ENCODE measurements around the gene LAMTOR4. TPM values are rescaled to one million over a fixed set of nuclear protein-coding genes. Genes with fewer than 3 reads are reported as not detected.

Gene LAMTOR4
- total RNA-seq, 4 donors from 2014 or later, result 97.6 to 141 (median 127) TPM

DNA sequence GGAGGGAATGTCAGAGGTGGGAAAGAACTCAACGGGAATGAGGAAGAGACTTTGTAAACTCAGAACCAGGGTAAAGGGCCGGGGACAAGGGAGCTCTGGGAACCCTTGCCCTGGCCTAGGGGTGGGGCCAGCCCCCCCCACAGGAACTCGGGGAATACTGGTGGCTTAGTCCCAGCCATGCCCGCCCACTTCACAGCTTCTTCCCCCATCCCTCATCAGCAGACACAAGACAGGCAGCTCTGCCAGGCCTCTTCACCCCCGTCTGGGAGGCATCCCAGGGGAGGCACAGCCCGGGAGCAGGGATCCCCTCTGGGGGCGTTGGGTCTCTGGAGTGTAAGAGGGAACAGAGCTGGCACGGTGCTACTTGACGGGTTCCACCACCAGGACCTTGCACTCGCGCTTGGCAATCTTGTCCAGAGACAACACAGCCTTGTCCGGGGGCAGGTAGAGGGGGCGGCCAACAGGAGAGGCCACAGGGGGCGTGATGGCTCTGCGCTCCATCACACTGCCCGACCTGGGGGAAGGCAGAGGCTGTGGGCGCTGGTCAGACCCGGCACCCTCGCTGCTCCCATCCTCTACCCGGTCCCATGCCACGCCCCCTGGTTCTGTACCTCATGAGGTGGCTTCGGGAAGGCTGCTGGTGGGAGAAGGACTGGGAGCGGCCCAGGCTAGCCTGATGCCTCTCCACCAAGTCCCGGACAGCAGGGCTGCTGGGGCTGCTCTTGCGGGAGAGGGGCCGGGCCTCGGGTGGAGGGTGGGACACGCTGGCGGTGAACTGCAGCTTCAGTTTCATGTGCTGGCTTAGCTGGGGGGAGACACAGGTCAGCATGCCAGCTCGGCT lies 6.2 kb downstream of the LAMTOR4 start:
- H3K9me3 ChIP-seq, result no peaks in the 10 kb centered on the region
- no peak for ATAC-seq
- no peak overlapping the region for H3K4me3 ChIP-seq
- H3K27me3 ChIP-seq, result no peaks in the 10 kb centered on the region
- H3K27ac ChIP-seq, result no peak overlapping the region
- in situ Hi-C loops (cut with MboI; ENCODE audit: low sequenced_read_pairs in 4 of 4) (loop anchor here in 1 of 4 donors (25.0 kb wide), 1 partner anchor 182 kb away; no protein-coding TSS in a partner anchor), intact Hi-C loops (cut with DNase I; ENCODE audit: low total_unique reads) (no loop called here)
- no peak for DNase-seq
- peaks cover 10 to 21% of the 10 kb centered on the region in 2 donors for H3K4me1 ChIP-seq
- H3K36me3 ChIP-seq, result peaks cover 0 to 40% of the 10 kb centered on the region in 2 donors
- TF ChIP-seq, protein P1, sequence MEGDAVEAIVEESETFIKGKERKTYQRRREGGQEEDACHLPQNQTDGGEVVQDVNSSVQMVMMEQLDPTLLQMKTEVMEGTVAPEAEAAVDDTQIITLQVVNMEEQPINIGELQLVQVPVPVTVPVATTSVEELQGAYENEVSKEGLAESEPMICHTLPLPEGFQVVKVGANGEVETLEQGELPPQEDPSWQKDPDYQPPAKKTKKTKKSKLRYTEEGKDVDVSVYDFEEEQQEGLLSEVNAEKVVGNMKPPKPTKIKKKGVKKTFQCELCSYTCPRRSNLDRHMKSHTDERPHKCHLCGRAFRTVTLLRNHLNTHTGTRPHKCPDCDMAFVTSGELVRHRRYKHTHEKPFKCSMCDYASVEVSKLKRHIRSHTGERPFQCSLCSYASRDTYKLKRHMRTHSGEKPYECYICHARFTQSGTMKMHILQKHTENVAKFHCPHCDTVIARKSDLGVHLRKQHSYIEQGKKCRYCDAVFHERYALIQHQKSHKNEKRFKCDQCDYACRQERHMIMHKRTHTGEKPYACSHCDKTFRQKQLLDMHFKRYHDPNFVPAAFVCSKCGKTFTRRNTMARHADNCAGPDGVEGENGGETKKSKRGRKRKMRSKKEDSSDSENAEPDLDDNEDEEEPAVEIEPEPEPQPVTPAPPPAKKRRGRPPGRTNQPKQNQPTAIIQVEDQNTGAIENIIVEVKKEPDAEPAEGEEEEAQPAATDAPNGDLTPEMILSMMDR (IDR thresholded peaks at IDR 0.05 in 4 of 5, conservative IDR thresholded peaks at IDR 0.05 in 1 of 5), result no peak
- no peak for TF ChIP-seq POLR2A (IDR thresholded peaks at IDR 0.05)

DNA sequence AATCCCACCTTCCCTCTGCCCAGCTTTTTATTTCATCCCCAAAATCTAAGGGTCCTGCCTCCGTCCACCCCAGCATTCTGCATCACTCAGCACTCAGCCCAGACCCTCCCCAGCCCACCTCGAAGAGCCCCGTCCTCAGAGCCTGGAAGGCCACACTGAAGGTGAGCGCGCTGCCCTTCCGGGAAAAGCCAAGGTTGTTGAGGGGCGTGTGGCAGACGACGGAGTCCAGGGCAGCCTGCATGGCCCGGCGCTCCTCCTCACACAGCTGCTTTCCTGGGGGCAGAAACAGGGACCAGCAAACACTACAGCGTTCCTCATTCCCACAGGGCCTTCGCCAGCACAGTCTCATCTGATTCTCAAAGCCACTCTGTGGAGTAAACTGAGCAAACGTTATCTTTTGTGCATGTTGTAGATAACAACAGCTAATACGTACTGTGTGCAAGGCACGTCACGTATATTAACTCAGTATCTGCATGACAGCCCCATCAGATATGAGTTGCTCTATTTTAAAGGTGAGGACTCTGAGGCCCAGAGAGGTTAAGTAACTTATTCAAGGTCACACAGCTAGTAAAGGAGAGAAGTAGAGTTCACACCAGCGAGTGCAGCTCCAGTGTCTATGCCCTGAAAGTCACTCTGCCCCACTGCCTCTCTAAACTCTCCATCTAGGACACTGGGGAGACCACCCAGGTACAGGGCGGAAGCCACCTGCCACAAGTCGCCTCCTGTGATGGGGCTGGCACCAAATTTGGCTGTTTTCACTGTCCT lies 7.0 kb downstream of the LAMTOR4 start:
- TF ChIP-seq POLR2A (IDR thresholded peaks at IDR 0.05), result no peak
- TF ChIP-seq, protein P1 (IDR thresholded peaks at IDR 0.05 in 4 of 5, conservative IDR thresholded peaks at IDR 0.05 in 1 of 5), result no peak
- Histone ChIP-seq H3K4me1 (peaks cover 6 to 17% of the 10 kb centered on the region in 2 donors), H3K4me3 (no peak overlapping the region), H3K9me3 (no peaks in the 10 kb centered on the region), H3K27me3 (no peaks in the 10 kb centered on the region), H3K36me3 (peaks cover 0 to 40% of the 10 kb centered on the region in 2 donors), H3K27ac (no peak overlapping the region)
- in situ Hi-C loops (cut with MboI; ENCODE audit: low sequenced_read_pairs in 4 of 4) (loop anchor here in 1 of 4 donors (25.0 kb wide), 1 partner anchor 182 kb away; no protein-coding TSS in a partner anchor), intact Hi-C loops (cut with DNase I; ENCODE audit: low total_unique reads) (no loop called here)
- ATAC-seq (no peak), DNase-seq (no peak)

DNA sequence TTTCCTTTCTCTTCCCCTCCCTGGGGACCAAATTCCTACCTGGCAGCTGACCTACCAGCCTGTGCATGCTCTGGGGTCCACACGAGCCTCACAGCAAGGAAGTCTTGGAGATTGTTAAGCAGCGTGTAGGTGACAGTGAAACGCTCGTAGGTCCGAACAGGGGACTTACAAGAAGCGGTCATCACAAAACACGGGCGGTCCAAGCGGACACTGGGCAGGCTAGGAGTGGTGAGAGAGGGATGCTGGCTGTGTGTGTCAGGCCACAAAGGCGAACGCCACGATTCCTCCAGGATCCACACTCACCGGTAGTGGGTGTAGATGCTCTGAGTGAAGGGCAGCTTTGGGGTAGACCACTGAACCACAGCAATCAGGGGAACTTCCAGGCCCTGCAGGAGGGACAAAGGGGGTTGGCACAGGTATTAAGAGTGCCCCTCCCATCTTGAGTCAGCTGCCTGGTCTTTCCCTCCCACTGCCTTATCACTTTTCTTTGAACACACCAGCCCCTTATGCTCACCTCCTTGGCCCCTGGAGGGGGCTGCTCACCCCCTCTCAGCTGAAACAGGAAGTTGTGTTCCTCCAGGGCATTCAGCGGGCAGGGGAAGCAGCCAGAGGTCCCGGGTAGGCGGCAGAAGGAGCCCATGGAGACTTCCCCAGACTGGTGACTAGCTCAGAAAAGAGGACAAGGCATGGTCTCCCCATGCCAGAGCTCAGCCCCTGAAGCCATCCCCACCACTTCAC lies 7.8 kb downstream of the LAMTOR4 start:
- peaks cover 0 to 40% of the 10 kb centered on the region in 2 donors for H3K36me3 ChIP-seq
- in situ Hi-C loops (cut with MboI; ENCODE audit: low sequenced_read_pairs in 4 of 4), result loop anchor here in 1 of 4 donors (25.0 kb wide), 1 partner anchor 181 kb away; no protein-coding TSS in a partner anchor

DNA sequence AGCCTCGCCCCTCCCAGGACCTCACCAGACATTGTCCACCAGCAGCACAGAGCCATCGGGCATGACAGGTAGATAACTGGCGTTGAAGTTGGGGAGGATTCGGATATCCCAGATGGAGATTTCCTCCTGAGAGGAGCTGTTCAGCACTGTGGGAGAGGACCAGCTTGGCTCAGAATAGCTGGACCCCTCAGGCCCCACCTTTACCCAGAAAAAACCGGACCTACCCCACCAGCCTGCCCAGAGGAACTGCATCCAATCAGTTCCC lies 8.3 kb downstream of the LAMTOR4 start:
- Histone ChIP-seq H3K4me3 (no peak overlapping the region), H3K4me1 (peaks cover 6 to 17% of the 10 kb centered on the region in 2 donors), H3K27me3 (no peaks in the 10 kb centered on the region), H3K27ac (peak overlapping the region in 1 of 4 donors; percentile 75), H3K36me3 (peaks cover 0 to 40% of the 10 kb centered on the region in 2 donors), H3K9me3 (no peaks in the 10 kb centered on the region)
- in situ Hi-C loops (cut with MboI; ENCODE audit: low sequenced_read_pairs in 4 of 4), result loop anchor here in 1 of 4 donors (25.0 kb wide), 1 partner anchor 180 kb away; no protein-coding TSS in a partner anchor
- DNase-seq (no peak), ATAC-seq (no peak)
- TF ChIP-seq, protein P1 (IDR thresholded peaks at IDR 0.05 in 4 of 5, conservative IDR thresholded peaks at IDR 0.05 in 1 of 5), result no peak
- no peak for TF ChIP-seq POLR2A (IDR thresholded peaks at IDR 0.05)
- intact Hi-C loops (cut with DNase I; ENCODE audit: low total_unique reads), result no loop called here

More for the DNA sequence above, 7.8 kb downstream of the LAMTOR4 start:
- Histone ChIP-seq H3K4me1 (peaks cover 6 to 17% of the 10 kb centered on the region in 2 donors), H3K27me3 (no peaks in the 10 kb centered on the region), H3K9me3 (no peaks in the 10 kb centered on the region), H3K4me3 (no peak overlapping the region), H3K27ac (no peak overlapping the region)
- DNase-seq, result no peak
- TF ChIP-seq, protein P1 (IDR thresholded peaks at IDR 0.05 in 4 of 5, conservative IDR thresholded peaks at IDR 0.05 in 1 of 5), result no peak
- intact Hi-C loops (cut with DNase I; ENCODE audit: low total_unique reads), result no loop called here
- ATAC-seq, result no peak
